ENCODE data around the gene NTN5. TPM values are rescaled to one million over a fixed set of nuclear protein-coding genes. Genes with fewer than 3 reads are reported as not detected.

NTN5 gene
- total RNA-seq, 3 donors from 2014 or later (not counting 1 experiment from before 2014, with no cell fraction given) = 1.3 to 3.4 (median 2.1) TPM

GRCh38 chr19:48673436-48674100 lies 751 bp upstream of the NTN5 start:
- H3K4me3 ChIP-seq (ENCODE audit: low read length) = no peak overlapping the region
- peaks cover 8% of the 10 kb centered on the region for H3K4me1 ChIP-seq (ENCODE audit: control insufficient read depth, insufficient read depth, low read length)
- ATAC-seq (no peak), DNase-seq (no peak)
- Mint-ChIP-seq H3K4me1 (peaks cover 7 to 15% of the 10 kb centered on the region in 2 donors), H3K27me3 (ENCODE audit: low read depth in 2 of 2) (peaks cover 0 to 3% of the 10 kb centered on the region in 2 donors), H3K36me3 (no peaks in the 10 kb centered on the region), H3K27ac (no peak overlapping the region), H3K4me3 (no peak overlapping the region), H3K9me3 (peaks cover 5 to 9% of the 10 kb centered on the region in 2 donors)
- TF ChIP-seq CTCF (IDR thresholded peaks at IDR 0.05) = no peak
- H3K27ac ChIP-seq (ENCODE audit: low read length) = no peak overlapping the region
- H3K27me3 ChIP-seq (ENCODE audit: control insufficient read depth, insufficient read depth, low read length) = no peaks in the 10 kb centered on the region
- 84% methylated on average over 25 of the region's 25 CpGs for WGBS (ENCODE audit: insufficient coverage)
- H3K9me3 ChIP-seq (ENCODE audit: control insufficient read depth, insufficient read depth, low read length) = no peaks in the 10 kb centered on the region
- intact Hi-C loops (cut with micrococcal nuclease) = no loop called here
- H3K36me3 ChIP-seq (ENCODE audit: control insufficient read depth, insufficient read depth, low read length) = no peaks in the 10 kb centered on the region

GRCh38 chr19:48671446-48671995 lies 1.3 kb downstream of the NTN5 start:
- H3K4me3 Mint-ChIP-seq = no peak overlapping the region
- peaks cover 0 to 3% of the 10 kb centered on the region in 2 donors for H3K27me3 Mint-ChIP-seq (ENCODE audit: low read depth in 2 of 2)
- no peak for TF ChIP-seq CTCF (IDR thresholded peaks at IDR 0.05)
- no peak overlapping the region for H3K4me3 ChIP-seq (ENCODE audit: low read length)
- peaks cover 8% of the 10 kb centered on the region for H3K4me1 ChIP-seq (ENCODE audit: control insufficient read depth, insufficient read depth, low read length)
- H3K27ac Mint-ChIP-seq = no peak overlapping the region
- no peak for DNase-seq
- ATAC-seq = no peak
- H3K27me3 ChIP-seq (ENCODE audit: control insufficient read depth, insufficient read depth, low read length) = no peaks in the 10 kb centered on the region
- 92% methylated on average over 6 of the region's 10 CpGs for whole genome bisulfite sequencing (ENCODE audit: insufficient coverage)
- peaks cover 5 to 9% of the 10 kb centered on the region in 2 donors for H3K9me3 Mint-ChIP-seq
- intact Hi-C loops (cut with micrococcal nuclease) = no loop called here
- H3K9me3 ChIP-seq (ENCODE audit: control insufficient read depth, insufficient read depth, low read length) = no peaks in the 10 kb centered on the region
- H3K27ac ChIP-seq (ENCODE audit: low read length) = no peak overlapping the region
- H3K36me3 Mint-ChIP-seq = no peaks in the 10 kb centered on the region
- no peaks in the 10 kb centered on the region for H3K36me3 ChIP-seq (ENCODE audit: control insufficient read depth, insufficient read depth, low read length)
- peaks cover 7 to 15% of the 10 kb centered on the region in 2 donors for H3K4me1 Mint-ChIP-seq

GRCh38 chr19:48670699-48671445 lies 1.9 kb downstream of the NTN5 start:
- Mint-ChIP-seq H3K27me3 (ENCODE audit: low read depth in 2 of 2) (peaks cover 0 to 3% of the 10 kb centered on the region in 2 donors), H3K27ac (no peak overlapping the region), H3K4me3 (no peak overlapping the region), H3K36me3 (no peaks in the 10 kb centered on the region), H3K9me3 (peaks cover 5 to 9% of the 10 kb centered on the region in 2 donors), H3K4me1 (peaks cover 7 to 15% of the 10 kb centered on the region in 2 donors)
- DNase-seq (no peak), ATAC-seq (no peak)
- H3K36me3 ChIP-seq (ENCODE audit: control insufficient read depth, insufficient read depth, low read length) = no peaks in the 10 kb centered on the region
- WGBS (ENCODE audit: insufficient coverage) = 90% methylated on average over 21 of the region's 21 CpGs
- no peak for TF ChIP-seq CTCF (IDR thresholded peaks at IDR 0.05)
- intact Hi-C loops (cut with micrococcal nuclease) = no loop called here
- no peaks in the 10 kb centered on the region for H3K9me3 ChIP-seq (ENCODE audit: control insufficient read depth, insufficient read depth, low read length)
- no peak overlapping the region for H3K27ac ChIP-seq (ENCODE audit: low read length)
- no peak overlapping the region for H3K4me3 ChIP-seq (ENCODE audit: low read length)
- H3K27me3 ChIP-seq (ENCODE audit: control insufficient read depth, insufficient read depth, low read length) = no peaks in the 10 kb centered on the region
- peaks cover 8% of the 10 kb centered on the region for H3K4me1 ChIP-seq (ENCODE audit: control insufficient read depth, insufficient read depth, low read length)
